Measurements from ENCODE around the gene MCC.

DNA sequence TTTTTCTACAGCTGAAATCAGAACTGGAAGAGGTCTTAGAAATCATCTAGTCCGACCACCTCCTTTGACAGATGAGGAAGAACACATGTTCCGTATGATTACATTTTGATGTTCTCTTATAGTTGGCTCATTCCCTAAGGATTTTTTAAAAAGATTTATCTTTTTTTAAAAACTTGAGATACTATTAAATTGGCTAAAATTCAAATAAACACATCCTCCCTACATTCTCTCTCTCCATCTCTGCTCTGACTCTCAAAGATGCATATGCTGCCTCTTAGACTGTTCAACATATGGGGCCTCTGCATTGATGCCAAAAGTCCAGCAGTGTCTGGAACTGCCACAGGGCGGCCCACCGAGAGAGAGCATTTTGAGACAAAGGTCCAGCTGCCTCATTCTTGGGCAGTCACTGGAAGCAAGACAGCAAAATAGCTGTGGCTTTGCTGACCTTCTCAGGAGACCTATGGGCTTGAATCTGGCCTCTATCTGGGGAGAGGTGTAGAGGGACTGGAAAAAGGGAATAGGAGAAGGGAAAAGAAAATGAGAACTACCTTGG, 40.7 kb downstream of the MCC start:
- TF ChIP-seq, protein P1, sequence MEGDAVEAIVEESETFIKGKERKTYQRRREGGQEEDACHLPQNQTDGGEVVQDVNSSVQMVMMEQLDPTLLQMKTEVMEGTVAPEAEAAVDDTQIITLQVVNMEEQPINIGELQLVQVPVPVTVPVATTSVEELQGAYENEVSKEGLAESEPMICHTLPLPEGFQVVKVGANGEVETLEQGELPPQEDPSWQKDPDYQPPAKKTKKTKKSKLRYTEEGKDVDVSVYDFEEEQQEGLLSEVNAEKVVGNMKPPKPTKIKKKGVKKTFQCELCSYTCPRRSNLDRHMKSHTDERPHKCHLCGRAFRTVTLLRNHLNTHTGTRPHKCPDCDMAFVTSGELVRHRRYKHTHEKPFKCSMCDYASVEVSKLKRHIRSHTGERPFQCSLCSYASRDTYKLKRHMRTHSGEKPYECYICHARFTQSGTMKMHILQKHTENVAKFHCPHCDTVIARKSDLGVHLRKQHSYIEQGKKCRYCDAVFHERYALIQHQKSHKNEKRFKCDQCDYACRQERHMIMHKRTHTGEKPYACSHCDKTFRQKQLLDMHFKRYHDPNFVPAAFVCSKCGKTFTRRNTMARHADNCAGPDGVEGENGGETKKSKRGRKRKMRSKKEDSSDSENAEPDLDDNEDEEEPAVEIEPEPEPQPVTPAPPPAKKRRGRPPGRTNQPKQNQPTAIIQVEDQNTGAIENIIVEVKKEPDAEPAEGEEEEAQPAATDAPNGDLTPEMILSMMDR (IDR thresholded peaks at IDR 0.05; ENCODE audit: insufficient read depth, low read length, poor library complexity, severe bottlenecking) = no peak
- TF ChIP-seq EZH2phosphoT487 (conservative IDR thresholded peaks at IDR 0.05; ENCODE audit: low read length) = no peak
